NCI-H774 (cell line): ENCODE data around the gene PGGT1B.
A peak's percentile ranks its signal among the peaks of the same experiment; 100 is the strongest.

Experiments
- DNase-seq: peaks from one replicate; lab custom pipeline; 2025; lab: John Stamatoyannopoulos, UW

Gene PGGT1B

DNA sequence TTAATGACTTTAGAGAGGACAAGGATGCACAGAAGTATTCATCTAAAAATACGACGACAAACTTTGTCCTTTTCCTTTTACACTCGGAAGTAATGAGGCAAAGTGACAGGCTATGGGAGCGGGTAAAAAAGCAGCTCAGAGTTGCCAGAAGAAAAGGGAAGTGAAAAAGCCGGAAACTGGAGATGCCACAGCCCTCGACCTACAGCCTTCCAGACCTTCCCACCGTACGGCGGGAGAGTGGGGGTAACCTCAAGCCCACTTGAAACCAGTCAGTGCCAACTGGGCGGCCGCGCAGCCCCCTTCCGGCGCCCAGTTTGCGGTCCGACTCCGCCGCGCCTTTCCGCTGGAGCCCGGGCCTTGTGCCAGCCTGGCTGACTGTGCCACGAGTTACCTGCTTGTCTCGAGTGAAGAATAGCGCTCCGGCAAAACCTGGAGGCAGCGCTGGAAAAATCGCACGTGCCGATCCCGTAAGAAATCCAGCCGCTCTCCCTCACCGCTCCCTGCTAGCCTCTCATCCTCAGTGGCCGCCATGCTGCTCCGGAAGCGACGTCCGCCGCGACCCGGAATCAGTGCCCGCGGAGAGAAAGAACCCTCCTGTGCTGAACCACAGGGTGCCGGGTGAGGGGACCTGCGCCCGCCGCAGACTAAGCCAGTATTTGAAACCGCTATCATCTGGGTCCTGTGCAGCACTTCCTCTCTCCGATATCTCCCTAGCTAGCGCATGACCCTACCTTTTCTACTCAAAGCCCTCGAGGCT, at the start of gene PGGT1B:
PGGT1B (minus strand) TSS at position 557 of the 757 bp plus-strand sequence; CDS start at position 531, 26 bp downstream.
- DNase-seq = peak; percentile 58

DNA sequence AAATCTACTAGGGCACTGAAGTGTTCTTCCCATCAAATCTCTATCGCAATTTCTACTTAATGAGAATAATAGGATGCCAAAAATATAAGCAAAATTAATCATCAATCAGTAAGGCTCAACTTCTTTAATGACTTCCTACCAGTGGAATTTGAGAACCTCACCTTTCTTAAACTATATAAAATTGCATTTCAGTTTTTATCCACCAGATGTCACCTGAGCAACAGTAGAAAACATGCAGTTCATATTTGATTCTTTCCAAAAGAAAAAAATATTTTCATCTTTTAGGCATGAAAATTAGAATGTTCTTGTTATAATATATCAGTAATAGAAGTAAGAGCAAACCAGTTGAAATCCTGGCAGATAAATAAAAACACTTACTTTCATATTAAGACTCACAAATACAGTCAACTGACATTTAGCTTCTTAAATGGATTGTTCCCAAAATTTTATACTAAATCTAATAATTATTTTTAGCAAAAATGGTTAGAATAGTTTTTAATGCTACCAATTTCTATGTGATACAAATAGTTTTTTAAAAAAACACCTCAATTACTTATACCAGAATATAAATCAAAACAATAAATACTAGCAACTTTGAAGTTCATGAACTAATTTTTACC, 47.2 kb upstream of the PGGT1B start:
- peak; percentile 41 for DNase-seq

DNA sequence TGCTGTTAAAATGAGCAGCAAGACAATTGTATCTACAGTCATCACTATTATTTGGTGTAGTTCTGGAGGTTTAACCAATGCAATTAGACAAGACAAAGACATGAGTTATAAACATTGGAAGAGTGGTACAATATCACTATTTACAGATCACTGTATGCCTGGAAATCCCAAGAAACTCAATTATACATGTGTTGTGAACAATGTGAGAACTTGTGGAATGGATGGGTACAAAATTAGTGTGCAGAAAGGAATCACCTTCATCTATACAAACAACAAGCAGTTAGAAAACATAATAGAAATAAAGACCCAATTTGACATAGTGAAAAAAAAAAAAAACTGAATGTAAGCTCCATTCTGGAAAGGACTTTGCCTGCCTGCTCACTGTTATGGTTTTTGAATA, 46.1 kb upstream of the PGGT1B start:
- DNase-seq = no peak

DNA sequence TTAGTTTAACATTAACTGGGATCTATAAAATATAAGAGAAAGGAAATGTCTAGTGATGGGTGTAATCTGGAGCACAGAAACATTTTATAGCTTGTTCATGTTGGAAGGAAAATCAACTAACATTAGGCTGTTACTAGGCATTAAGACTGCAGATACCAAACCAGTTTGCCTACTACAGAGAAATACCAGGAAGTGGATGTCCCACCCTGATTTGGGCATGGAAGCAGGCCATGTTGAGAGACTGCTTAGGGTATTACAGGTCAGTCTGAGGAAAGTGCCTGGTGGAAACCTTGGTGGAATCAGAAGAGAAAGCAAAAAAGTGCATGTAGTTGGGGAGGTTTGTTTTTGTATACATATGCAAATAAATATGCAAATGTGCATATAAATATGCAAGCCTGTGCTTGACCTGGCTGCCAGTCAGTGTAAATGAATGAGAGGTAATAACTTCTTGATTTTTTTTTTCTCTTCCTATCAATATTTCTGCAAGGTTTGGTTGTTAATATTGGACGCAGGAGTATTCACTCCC, 43.4 kb upstream of the PGGT1B start:
- DNase-seq = no peak

DNA sequence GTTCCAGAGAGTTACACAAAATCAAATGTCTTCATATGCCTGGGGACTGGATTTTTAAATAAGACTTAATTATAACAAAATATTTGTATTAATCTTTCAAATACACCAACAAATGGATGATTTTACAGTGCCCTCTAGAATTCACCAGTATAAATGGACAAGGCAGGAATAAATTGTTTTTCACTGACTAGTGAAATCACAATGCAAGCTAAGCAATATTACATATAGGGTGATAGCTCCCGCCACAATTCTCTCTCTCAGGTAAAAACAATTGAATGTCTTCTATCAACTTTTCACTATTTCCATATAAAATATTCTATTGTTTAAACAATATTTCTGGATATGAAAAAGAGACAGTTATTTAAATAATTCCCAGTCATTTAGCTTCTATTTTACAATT, 41.8 kb upstream of the PGGT1B start:
- no peak for DNase-seq

DNA sequence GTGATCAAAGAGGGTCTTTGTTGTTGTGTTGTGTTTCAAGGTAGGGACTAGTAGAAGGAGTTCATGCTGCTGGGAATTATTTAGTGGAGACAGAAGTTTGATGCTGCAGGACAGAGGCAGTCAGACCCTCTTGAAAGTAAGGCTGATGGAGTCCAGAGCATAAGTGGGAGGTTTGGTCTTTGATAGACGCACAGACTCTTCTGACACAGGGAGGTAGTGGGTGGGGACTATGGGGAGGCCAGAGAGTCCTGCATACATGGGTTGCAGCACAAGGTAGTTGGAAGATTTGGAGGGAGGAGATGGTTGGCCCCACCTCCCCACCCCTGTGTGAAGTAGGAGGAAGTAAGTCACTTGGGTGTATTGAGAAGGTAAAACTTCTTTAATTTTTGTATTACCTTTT, 36.1 kb upstream of the PGGT1B start:
- no peak for DNase-seq

DNA sequence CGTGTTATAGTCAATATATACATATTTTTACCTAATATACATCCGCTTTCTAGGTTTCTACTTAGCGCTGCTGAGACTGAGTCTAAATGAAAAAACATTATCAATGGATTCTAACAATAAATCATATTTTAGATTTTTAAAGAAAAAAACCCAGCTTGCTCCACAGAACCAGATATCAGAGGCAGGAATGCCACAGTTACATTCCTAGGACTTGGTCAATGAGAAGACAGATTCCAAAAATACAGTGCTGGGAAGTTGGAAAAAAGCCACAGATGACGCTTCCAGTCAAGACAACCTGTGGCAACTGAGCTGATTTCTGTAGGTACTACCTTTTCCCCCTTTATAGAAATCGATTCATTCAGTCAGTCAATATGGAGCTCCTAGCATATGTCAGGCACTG, 34.4 kb upstream of the PGGT1B start:
- DNase-seq = no peak

DNA sequence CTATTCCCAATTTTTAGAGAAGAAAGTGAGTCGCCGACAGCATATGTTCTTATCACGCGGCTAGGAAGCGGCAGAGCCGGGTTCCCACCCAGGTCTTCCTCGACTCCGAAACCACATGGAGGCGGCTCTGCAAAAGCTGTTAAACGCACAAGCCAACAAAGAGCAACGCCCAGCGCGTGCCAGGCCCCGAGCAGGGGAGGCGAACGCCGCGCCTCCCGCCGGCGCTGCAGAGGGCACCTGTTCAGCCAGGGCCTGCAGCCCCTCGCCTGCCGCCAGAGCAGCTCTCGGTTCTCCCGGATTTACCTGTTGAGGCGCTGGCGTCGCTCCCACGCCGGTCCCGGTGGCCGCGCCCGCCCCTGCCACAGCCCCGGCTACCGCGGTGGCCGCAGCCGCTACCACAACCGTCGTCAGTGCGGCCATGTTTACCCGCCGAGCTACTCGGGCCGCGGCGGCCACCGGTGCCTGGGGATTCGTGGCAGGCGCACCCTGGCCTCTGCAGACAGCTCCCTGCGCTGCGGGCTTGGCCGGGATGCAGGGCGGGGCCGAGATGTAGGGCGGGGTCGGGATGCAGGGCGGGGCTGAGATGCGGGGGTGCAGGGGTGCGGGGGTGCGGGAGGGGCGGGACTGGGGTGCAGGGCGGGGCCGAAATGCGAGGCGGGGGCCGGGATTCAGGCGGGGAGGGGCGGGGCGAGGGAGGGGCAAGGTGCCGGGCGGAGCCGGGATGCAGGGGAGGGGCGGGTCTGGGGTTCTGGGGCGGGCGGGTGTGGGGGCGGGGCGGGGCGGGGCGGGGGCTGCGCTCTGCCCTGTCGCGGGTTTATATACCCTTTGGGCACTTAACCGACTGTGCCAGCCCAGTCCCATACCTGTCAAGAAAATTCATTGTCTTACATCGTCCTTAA, 33.7 kb upstream of the PGGT1B start, which contains the start of gene CCDC112:
CCDC112 (minus strand) TSS at position 531 of the 899 bp plus-strand sequence; CDS start at position 420, 111 bp downstream.
- DNase-seq = peak; percentile 74

DNA sequence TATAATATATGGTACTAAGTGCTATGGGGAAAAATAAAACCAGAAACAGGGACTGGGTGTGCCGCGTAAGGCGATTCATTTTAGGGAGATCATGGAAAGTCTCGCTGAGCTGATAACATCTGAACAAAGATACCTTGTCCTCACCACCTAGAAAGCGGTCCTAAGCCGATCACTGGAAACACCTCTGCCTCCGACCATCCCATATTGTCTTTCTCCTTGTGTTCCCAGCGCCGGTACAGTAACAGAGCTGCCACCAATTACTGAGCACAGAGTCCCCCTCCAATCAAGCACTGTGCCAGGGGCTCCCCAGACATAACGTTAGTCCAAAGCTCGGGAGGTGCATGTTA, 33.1 kb upstream of the PGGT1B start:
- DNase-seq = no peak

DNA sequence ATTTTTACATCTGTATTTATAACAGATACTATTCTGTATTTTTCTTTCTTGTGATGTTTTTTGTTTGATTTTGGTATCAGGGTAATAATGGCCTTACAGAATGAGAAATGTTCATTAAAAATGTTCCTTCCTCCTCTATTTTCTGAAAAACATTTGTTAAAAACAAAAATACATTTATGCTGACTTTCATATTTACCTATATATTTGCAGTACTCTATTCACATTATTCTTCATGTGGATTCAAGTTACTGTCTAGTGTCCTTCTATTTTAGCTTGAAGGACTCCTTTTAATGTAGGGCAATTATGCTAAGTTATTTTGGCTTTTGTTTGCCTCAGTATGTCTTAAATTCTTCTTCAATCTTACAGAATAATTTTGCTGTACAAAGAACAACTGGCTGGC, 28.7 kb upstream of the PGGT1B start:
- no peak for DNase-seq

DNA sequence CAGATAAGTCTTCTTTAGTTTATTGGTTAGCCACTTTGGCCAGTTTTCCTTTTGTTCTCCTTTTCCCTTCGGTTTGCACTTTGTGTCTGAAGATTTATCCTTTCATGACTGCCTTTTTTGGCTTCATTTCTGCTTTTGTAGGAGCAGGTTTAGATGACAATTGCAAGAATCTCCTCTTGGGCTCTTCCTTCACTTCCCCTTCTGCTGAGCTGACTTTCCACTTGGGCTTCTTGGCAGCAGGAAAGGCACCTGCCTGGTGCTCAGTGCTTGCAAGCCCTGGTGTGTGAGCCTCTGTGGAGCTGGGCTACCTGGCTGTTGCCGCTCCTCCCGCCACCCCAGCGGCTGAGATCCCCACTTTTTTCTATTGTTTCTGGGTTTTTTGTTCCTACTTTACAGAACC, 26.4 kb upstream of the PGGT1B start:
- DNase-seq = no peak

DNA sequence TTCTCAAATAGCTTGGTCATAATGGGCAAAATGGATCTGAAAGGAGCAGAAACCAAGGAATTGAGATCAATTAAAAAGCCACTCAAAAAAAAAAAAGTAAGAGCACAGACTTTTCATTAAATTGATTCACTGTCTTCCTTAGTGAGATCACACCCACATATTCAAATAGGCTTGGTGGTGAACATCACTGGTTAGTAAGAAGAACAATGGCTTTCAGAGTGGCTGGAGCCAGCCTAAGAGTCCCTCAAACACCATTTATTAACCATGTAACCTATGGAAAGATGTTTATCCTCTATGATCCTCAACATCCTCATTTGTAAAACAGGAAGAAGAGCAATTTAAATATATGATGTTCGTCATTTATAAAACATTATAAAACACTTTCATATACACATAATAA, 21.3 kb upstream of the PGGT1B start:
- no peak for DNase-seq

DNA sequence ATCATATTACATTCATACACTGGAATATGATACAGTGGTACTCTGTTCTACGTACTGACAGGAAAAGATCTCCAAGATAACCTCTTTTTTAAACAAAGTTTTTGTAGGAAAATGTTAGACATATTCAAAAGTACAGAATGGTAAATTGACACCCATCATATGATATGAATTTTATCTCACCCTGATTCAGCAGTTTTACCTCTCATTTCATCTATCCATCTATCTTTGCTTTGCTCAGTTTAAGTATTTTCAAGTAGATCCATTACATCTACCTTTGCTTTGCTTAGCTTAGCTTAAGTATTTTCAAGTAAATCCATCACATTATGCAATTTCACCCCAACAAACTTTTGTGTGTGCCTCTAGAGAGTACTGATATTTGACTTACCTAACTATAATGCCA, 19.5 kb upstream of the PGGT1B start:
- no peak for DNase-seq

DNA sequence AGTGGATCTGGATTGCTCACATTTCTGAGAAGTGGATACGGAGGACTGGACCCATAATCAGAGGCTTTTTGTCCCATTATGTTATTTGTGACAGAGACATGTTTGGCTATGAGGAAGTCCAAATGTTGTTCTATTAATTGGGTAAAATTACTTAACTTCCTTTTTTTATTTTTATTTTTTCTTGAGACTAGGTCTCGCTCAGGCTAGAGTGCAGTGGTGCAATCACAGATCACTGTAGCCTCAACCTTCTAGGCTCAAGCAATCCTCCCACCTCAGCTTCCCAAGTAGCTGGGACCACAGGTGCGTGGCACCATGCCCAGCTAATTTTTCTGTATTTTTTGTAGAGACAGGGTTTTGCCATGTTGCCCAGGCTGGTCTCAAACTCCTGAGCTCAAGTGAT, 11.9 kb upstream of the PGGT1B start:
- DNase-seq = no peak

DNA sequence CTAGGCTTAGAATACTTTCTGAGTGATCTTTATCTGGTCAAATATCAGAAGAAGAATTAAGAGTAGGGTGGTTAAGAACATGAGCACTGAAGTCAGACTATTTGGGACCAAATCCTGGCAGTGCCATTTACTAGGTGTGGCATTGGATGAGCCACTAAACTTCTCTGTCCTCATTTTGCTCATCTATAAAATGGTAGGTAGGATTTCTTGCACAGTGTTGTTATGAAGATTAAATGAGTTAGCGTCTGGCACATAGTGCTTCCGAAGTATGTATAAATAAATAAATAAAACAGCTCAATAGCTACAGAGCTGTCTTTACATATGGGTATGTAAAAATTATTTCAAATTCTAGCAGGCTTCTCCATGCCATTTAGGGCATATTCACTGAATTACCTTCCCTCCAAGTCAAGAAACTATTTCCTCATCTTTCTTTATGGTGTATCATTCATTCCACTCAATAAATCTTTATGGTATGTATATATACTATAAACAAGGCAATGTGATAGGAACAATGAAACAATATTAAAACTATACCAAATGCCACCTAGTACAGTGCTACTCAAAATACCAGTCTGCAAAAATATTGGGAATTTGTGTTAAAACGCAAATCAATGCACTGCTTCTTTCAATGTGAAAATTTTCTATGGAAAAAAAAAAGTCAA, 9.8 kb upstream of the PGGT1B start:
- no peak for DNase-seq

DNA sequence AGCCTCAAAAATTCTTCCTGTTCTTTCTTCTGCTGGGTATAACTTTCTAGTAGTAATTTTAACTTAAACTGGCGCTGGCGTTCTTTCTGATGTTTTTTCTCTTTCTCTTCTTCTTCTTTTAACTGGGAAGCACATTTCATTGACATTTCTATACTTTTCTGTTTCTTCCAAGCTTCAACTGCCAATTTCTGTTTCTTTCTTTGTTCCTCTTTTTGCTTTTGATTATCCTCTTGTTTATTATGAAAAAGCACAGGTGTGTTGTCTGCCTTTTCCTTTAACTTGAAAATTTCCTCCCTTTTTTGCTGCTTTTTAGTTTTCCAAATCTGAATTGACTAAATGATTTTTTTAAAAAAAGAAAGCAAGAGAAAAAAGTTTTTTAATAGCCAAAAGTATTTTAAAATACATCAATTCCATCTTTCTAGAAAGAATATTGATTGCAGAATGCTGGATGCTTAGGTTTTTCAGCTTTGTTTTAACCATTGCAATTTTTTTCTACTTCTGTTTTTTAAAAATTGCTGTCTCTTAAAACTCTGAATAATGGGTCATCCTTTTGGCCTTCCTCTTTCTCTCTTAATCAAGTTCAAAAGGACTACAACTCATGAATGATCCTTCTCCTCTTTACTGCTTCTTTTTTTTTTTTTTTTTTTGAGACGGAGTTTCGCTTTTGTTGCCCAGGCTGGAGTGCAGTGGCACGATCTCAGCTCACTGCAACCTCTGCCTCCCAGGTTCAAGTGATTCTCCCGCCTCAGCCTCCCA, 8.8 kb upstream of the PGGT1B start:
- DNase-seq = no peak

DNA sequence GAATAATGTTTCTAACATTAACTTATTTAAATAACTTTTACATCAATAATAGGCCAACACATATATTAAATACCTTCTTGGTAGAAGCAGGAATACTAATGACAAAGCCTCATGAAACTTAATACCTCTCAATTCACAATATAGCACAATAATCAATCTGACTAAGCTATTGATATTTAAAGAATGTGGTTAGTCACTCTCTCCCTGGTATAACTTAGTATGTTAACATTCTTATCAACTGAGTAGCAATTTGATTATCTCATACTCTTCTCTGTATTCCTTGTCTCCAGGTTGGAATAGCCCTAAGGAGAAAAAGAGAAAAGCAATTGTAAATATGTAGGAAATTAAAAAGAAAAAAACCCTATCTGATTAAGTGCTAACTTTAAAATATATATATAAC, 4.9 kb upstream of the PGGT1B start:
- DNase-seq = no peak

DNA sequence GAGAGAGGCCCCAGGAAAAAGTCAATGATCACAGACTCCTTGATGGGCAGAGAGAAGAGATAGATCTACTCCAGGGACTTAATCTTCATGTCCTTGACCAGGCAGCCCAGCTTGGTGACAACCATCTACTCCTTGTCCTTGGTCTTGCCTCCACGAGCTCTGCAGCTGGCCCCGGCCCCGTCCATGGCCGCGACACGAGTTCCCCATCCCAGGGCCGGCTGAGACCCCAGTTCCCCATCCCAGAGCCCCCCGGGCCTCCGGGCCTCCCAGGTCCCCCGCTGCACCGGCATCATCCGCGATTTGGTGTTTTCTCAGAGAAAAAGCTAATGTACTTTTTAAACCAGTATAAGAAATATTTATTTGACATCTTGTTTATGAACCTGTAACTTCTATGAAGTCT, 2.5 kb upstream of the PGGT1B start:
- no peak for DNase-seq

DNA sequence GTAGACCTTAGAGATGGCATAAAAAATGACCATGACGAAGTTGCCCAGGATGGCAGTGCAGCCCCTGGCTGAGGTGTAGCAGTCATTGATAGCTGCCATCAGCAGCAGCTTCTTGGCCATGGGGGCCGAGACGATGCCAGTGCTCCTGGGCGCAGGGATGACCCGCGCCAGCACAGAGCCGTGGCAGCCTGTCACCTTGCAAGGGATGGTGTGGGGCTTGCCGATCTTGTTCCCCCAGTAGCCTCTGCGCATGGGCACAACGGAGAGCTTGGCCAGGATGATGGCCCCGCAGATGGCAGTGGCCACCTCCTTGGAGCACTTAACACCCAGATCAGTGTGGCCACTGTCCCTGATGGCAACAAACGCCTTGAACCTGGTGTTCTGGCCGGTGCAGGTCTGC, 2.1 kb upstream of the PGGT1B start:
- no peak for DNase-seq

DNA sequence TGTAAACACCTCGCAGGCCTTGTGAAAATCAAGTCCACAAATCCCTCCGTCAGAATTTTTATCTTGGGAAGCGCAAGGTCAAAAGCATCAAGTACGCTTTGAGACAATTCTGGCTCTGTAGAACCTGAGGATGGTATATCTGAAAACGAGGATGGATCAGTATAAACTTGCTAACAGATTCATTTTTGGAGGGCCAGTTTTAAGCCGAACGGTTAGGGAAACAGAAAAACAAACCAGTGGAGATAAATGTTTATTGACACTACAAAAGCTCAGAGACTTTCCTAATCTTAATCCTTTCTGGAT, 352 bp upstream of the PGGT1B start:
- no peak for DNase-seq

DNA sequence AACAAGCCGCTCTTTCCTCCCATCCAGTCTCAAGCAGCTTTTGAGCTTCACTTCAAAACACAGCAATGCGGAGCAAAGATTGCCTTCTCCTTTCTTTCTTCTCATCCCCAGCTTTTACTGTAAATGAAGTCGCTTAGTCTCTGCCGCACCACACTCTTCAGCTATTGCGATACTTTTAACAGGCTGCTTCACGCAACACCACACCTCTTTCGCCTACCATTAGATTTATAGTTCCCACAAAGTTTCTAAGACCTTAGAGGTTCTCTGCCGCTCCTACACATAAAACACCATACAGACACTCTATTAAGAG, 711 bp downstream of the PGGT1B start:
- no peak for DNase-seq

DNA sequence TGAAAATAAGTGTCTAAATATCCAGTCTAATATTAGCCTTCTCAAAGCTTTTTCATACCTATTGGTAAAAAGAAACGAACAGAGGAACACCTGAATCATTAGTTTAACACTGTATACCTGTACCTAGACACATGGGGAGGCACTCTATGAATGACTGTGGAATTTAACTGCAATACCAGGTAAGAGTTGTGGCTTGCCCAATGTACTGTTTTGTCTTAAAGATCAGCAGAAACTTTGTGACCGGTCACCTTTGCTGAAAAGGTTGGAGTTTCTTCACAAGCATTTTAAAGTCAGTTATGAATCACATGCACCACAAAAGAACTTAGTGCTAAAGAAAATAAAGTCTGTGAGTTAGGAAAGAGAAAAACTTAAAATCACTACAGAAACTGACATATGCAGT, 2.4 kb downstream of the PGGT1B start:
- DNase-seq = no peak
